ENCODE measurements around the gene COL26A1.

COL26A1 gene

DNA sequence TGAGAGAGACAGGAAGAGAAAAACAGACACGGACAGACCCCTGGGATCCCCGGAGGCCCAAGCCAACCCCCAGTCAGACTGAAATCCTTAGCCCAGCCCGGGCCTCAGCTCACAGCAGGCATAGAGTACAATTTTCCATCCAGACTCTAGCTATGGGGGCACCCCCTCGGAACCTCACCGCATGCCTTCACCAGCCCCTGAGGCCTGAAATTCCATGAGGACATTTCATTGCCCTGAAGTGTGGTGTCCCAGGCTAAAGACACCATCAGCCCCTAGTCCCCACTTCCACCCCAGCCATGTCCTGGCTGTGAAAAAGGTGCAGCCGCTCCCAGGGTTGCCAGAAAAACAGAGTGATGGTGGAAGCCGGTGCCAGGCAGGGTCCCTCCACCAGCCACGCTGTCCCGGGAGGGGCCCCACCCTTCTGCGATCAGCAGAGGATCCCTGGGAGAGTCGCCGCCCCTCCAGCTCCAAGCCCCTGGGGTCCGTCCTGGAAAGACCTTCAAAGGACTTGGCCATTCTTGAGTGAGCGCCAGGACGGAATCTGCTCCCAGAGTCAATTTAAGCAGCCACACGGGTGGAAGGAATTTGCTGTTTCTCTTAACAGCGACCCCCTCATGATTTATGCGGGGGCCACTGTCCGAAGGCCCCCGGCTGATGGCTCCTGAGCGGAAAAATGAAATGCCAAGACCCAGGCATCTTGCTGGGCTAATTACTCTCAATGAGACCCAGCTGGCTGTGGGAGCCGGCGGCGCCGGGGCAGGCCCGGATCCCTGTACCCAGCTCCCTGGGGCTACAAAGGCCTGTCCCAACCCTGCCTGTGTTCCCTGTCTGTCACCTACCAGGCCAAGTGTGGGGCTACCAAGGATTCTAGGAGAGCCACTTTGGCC, 243.2 kb downstream of the COL26A1 start:
- no peak overlapping the region for H3K27ac ChIP-seq
- no peak for DNase-seq (ENCODE audit: low read depth, low spot score)

GRCh38 chr7:101606498-101606923, 243.8 kb downstream of the COL26A1 start:
- no peak overlapping the region for H3K27ac ChIP-seq
- no peak for DNase-seq (ENCODE audit: low read depth, low spot score)

All from epithelial cell of prostate (primary cell).